ENCODE measurements around the gene KLK1. TPM values are rescaled to one million over a fixed set of nuclear protein-coding genes. Genes with fewer than 3 reads are reported as not detected.

KLK1 gene
- total RNA-seq, result not detected in 2 replicates

DNA sequence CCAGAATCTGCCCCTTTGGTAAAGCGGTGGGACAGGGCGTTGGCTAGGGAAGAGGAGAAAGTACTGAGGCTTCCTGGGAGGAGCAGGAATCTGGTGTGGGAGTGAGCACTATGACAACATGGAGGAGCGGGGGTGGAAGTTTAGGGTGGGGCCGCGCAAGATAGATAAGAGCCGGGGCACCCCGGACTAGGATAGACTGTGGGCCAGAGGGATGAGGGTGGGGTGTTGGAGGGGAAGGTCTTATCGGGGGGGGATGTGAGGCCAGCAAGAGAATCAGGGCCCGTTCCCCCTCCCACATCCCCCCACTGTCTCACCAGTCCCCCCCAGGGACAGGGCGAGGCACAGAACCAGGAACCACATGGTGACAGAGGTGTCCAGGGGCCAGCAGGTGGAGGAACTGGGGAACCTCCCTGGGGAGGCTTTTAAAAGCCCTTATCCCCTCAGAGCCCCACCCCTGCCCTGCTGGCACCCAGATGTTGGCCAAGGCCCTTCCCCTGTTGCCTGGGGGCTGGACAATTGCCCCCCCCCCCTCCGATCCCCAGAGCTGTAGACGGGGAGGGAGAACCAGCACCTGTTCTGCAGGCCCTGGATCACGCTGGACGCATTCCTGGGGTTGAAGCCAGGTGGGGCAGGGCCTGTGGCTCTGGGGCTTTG lies at the start of gene KLK1:
KLK1 (minus strand) TSS at position 399 of the 654 bp plus-strand sequence; CDS start at position 360, 39 bp downstream.

DNA sequence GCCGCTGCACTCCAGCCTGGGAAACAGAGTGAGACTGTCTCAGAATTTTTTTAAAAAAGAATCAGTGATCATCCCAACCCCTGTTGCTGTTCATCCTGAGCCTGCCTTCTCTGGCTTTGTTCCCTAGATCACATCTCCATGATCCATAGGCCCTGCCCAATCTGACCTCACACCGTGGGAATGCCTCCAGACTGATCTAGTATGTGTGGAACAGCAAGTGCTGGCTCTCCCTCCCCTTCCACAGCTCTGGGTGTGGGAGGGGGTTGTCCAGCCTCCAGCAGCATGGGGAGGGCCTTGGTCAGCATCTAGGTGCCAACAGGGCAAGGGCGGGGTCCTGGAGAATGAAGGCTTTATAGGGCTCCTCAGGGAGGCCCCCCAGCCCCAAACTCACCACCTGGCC lies 49.5 kb upstream of the KLK1 start, which contains the start of gene KLK2:
KLK2 (plus strand) TSS at position 384 of the 400 bp plus-strand sequence. CDS start 35 bp downstream, outside the sequence.

DNA sequence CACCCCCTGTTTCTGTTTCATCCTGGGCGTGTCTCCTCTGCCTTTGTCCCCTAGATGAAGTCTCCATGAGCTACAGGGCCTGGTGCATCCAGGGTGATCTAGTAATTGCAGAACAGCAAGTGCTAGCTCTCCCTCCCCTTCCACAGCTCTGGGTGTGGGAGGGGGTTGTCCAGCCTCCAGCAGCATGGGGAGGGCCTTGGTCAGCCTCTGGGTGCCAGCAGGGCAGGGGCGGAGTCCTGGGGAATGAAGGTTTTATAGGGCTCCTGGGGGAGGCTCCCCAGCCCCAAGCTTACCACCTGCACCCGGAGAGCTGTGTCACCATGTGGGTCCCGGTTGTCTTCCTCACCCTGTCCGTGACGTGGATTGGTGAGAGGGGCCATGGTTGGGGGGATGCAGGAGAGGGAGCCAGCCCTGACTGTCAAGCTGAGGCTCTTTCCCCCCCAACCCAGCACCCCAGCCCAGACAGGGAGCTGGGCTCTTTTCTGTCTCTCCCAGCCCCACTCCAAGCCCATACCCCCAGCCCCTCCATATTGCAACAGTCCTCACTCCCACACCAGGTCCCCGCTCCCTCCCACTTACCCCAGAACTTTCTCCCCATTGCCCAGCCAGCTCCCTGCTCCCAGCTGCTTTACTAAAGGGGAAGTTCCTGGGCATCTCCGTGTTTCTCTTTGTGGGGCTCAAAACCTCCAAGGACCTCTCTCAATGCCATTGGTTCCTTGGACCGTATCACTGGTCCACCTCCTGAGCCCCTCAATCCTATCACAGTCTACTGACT lies 31.2 kb upstream of the KLK1 start, which contains the start of gene KLK3:
KLK3 (plus strand) TSS at position 280 of the 775 bp plus-strand sequence; CDS start at position 321, 41 bp downstream.

DNA sequence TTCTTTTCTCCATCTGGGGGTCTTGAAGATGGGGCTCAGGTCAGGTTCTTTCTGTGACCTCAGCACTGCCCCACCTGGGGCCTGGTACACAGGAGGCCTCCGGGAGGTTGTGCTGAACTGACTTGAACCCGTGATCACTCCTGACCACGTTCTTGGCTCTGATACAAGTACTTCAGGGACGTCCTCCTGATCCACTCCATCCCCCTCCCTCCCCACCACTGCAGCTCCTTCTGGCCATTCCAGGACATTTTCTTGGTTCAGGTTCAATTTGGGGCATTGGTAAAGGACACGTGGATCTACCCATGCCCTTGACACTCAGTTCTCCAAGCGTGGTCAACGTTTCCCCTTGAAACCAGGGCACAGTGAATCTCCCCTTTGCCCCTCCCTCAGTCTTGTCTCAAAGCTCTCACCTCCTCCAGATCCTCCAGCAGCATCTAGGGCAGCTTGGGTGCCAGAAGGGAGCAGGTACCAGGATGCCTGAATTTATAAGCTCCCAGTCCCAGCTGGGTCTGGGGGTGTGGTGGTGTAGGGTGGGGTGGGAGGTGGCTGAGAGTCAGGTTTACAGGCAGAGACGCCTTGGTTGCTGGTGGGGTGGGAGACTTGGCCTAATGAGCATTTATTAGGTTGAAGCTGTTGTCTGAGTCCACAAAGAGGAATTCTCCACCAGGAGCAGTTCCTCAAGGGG lies 9.7 kb upstream of the KLK1 start, which contains the start of gene KLK15:
KLK15 (minus strand) TSS at position 458 of the 685 bp plus-strand sequence. CDS start 2,082 bp downstream, outside the sequence.

DNA sequence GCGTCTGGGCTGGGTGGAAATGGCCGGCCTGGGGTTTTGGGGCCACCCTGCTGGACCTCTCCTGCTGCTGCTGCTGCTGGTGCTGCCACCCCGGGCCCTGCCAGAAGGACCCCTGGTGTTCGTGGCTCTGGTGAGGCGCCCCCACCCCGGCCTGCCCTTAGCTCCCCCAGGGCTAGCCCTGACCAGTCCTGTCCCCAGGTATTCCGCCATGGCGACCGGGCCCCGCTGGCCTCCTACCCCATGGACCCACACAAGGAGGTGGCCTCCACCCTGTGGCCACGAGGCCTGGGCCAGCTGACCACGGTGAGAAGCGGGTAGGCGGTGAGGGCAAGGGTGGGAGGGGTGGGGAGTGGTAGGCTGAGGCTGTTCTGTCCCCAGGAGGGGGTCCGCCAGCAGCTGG lies 33.2 kb downstream of the KLK1 start, which contains the start of gene ACP4:
ACP4 (plus strand) TSS at position 20 of the 400 bp plus-strand sequence; CDS start at position 20, 0 bp downstream.

DNA sequence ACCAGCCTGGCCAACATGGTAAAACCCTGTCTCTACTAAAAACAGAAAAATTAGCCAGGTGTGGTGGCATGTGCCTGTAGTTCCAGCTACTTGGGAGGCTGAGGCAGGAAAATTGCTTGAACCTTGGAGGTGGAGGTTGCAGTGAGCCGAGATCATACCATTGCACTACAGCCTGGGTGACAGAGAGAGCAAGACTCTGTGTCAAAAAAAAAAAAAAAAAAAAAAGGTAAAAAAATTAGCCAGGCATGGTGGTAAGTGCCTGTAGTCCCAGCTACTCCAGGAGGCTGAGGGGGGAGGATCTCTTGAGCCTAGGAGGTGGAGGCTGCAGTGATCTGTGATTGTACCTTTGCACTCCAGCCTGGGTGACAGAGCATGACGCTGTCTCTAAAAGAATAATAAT lies 53.4 kb downstream of the KLK1 start, which contains the start of gene GPR32:
GPR32 (plus strand) TSS at position 301 of the 400 bp plus-strand sequence. CDS start 137 bp downstream, outside the sequence.

Other genes starting within 250 kb of the KLK1 start
- gene SYT3, start 183.9 kb downstream of the KLK1 start, total RNA-seq, result 0.09 and 0.12 TPM in 2 replicates
- gene C19orf81, start 174.3 kb downstream of the KLK1 start, total RNA-seq, result 1.1 TPM in 1 of 2 replicates, not detected in the other
- gene SHANK1, start 104.0 kb downstream of the KLK1 start, total RNA-seq, result 0.93 and 1.4 TPM in 2 replicates
- 172 and 192 TPM in 2 replicates for gene CLEC11A, start 100.4 kb downstream of the KLK1 start, total RNA-seq
- gene GPR32, start 53.3 kb downstream of the KLK1 start, total RNA-seq, result not detected in 2 replicates
- gene ACP4, start 33.4 kb downstream of the KLK1 start, total RNA-seq, result not detected in 2 replicates
- gene KLK15, start 9.8 kb upstream of the KLK1 start, total RNA-seq, result not detected in 2 replicates
- gene KLK3, start 31.1 kb upstream of the KLK1 start, total RNA-seq, result not detected in 2 replicates
- not detected in 2 replicates for gene KLK2, start 49.7 kb upstream of the KLK1 start, total RNA-seq
- not detected in 2 replicates for gene KLK4, start 87.6 kb upstream of the KLK1 start, total RNA-seq
- gene KLK5, start 129.3 kb upstream of the KLK1 start, total RNA-seq, result not detected in 2 replicates
- not detected in 2 replicates for gene KLK6, start 145.8 kb upstream of the KLK1 start, total RNA-seq
- not detected in 2 replicates for gene KLK7, start 160.1 kb upstream of the KLK1 start, total RNA-seq
- not detected in 2 replicates for gene KLK8, start 177.8 kb upstream of the KLK1 start, total RNA-seq
- gene KLK10, start 195.9 kb upstream of the KLK1 start, total RNA-seq, result 1.4 TPM in 1 of 2 replicates, not detected in the other
- gene KLK11, start 202.8 kb upstream of the KLK1 start, total RNA-seq, result 0.93 TPM in 1 of 2 replicates, not detected in the other
- not detected in 2 replicates for gene KLK12, start 211.2 kb upstream of the KLK1 start, total RNA-seq
- not detected in 2 replicates for gene KLK13, start 241.3 kb upstream of the KLK1 start, total RNA-seq

Data from pericardium fibroblast (primary cell).